Endometrial microvascular endothelial cells (primary cell): ENCODE measurements around the gene ZBTB7B. TPM values are rescaled to one million over a fixed set of nuclear protein-coding genes. Genes with fewer than 3 reads are reported as not detected.
"Not testable (repeated sequence)": the region's sequence is repeated elsewhere in the genome, so short reads cannot be mapped to it uniquely, and the experiment has no call there.

Source experiments
- in situ Hi-C: cut with HindIII; loops from 2 replicates; pipeline ENCODE4 v1.10.0; 2017; ENCODE audit warnings: low sequenced_read_pairs, low pct_unique_long_range_greater_than_20kb; ENCODE audit errors: inconsistent ontology term
- total RNA-seq: library from RNA; depleted of rRNA; stranded (reverse); fragments of >200 nt; gene quantifications from one replicate; pipeline ENCODE4 v1.2.3, GENCODE V29; 2015; ENCODE audit errors: inconsistent ontology term

ZBTB7B gene
- total RNA-seq, 1 donor from 2014 or later: 15.3 TPM

GRCh38 chr1:154966111-154966510, 36.5 kb upstream of the ZBTB7B start:
- in situ Hi-C loops: no loop called here

- in situ Hi-C loops: no loop called here
These were observed 35.2 kb upstream of the ZBTB7B start for GRCh38 chr1:154967331-154967950.

GRCh38 chr1:154968731-154969130, 33.9 kb upstream of the ZBTB7B start:
- in situ Hi-C loops: no loop called here

- in situ Hi-C loops: no loop called here
These were observed 33.4 kb upstream of the ZBTB7B start for GRCh38 chr1:154969246-154969645.

- in situ Hi-C loops: no loop called here
These were observed 32.6 kb upstream of the ZBTB7B start for GRCh38 chr1:154969860-154970452.

- in situ Hi-C loops: no loop called here
These were observed 31.8 kb upstream of the ZBTB7B start, which contains the start of gene SHC1 for GRCh38 chr1:154970631-154971340. Gene SHC1, minus strand, starts transcription at chr1:154970747. Its CDS starts 221 bp downstream, at chr1:154970526.

GRCh38 chr1:154971341-154971998, 31.1 kb upstream of the ZBTB7B start:
- in situ Hi-C loops: no loop called here

- in situ Hi-C loops: no loop called here
These were observed 30.4 kb upstream of the ZBTB7B start for GRCh38 chr1:154972213-154972516.

- in situ Hi-C loops: no loop called here
These were observed 29.9 kb upstream of the ZBTB7B start for GRCh38 chr1:154972517-154973343.

GRCh38 chr1:154973344-154974101, 29.1 kb upstream of the ZBTB7B start:
- in situ Hi-C loops: no loop called here

- in situ Hi-C loops: no loop called here
These were observed 28.3 kb upstream of the ZBTB7B start, which contains the start of gene CKS1B for GRCh38 chr1:154974102-154974807. Gene CKS1B, plus strand, starts transcription at chr1:154974681. Its CDS starts 65 bp downstream, at chr1:154974746.

- in situ Hi-C loops: no loop called here
These were observed 27.7 kb upstream of the ZBTB7B start for GRCh38 chr1:154974808-154975408.

- in situ Hi-C loops: no loop called here
These were observed 27.1 kb upstream of the ZBTB7B start for GRCh38 chr1:154975409-154976059.

- in situ Hi-C loops: not testable (repeated sequence)
These were observed 24.8 kb upstream of the ZBTB7B start for GRCh38 chr1:154977762-154978161.

- in situ Hi-C loops: no loop called here
These were observed 24.2 kb upstream of the ZBTB7B start for GRCh38 chr1:154978360-154978759.

- in situ Hi-C loops: loop anchor here (5.0 kb wide), 1 partner anchor 35 kb away; no protein-coding TSS in a partner anchor
These were observed 20.3 kb upstream of the ZBTB7B start for GRCh38 chr1:154982341-154982740.
